ENCODE measurements around the gene CNPY1.
"Not testable (repeated sequence)": the region's sequence is repeated elsewhere in the genome, so short reads cannot be mapped to it uniquely, and the experiment has no call there.

The CNPY1 gene

GRCh38 chr7:155530601-155531000 lies 15.8 kb downstream of the CNPY1 start:
- DNase-seq = no peak

GRCh38 chr7:155529845-155530244 lies 16.5 kb downstream of the CNPY1 start:
- no peak for DNase-seq

GRCh38 chr7:155529346-155529745 lies 17.0 kb downstream of the CNPY1 start:
- DNase-seq = no peak

- no peak for DNase-seq
Measured at GRCh38 chr7:155527664-155528063, 18.7 kb downstream of the CNPY1 start.

- no peak for DNase-seq
Measured at GRCh38 chr7:155526225-155526624, 20.1 kb downstream of the CNPY1 start.

GRCh38 chr7:155524018-155524556 lies 22.3 kb downstream of the CNPY1 start:
- no peak for DNase-seq

- no peak for DNase-seq
Measured at GRCh38 chr7:155523168-155523675, 23.1 kb downstream of the CNPY1 start.

GRCh38 chr7:155521743-155522398 lies 24.5 kb downstream of the CNPY1 start:
- DNase-seq = no peak

- no peak for DNase-seq
Measured at GRCh38 chr7:155521007-155521742, 25.2 kb downstream of the CNPY1 start.

- DNase-seq = no peak
Measured at GRCh38 chr7:155520114-155520513, 26.2 kb downstream of the CNPY1 start.

GRCh38 chr7:155519358-155519757 lies 27.0 kb downstream of the CNPY1 start:
- DNase-seq = not testable (repeated sequence)

GRCh38 chr7:155518633-155519032 lies 27.7 kb downstream of the CNPY1 start:
- no peak for DNase-seq

GRCh38 chr7:155517969-155518368 lies 28.4 kb downstream of the CNPY1 start:
- DNase-seq = no peak

GRCh38 chr7:155517452-155517851 lies 28.9 kb downstream of the CNPY1 start:
- DNase-seq = no peak

- no peak for DNase-seq
Measured at GRCh38 chr7:155516466-155516865, 29.9 kb downstream of the CNPY1 start.

GRCh38 chr7:155515318-155515717 lies 31.0 kb downstream of the CNPY1 start:
- no peak for DNase-seq

- DNase-seq = no peak
Measured at GRCh38 chr7:155514296-155514695, 32.1 kb downstream of the CNPY1 start.

GRCh38 chr7:155513543-155514285 lies 32.6 kb downstream of the CNPY1 start:
- DNase-seq = no peak

- no peak for DNase-seq
Measured at GRCh38 chr7:155512246-155512887, 34.0 kb downstream of the CNPY1 start.

GRCh38 chr7:155511702-155511996 lies 34.7 kb downstream of the CNPY1 start:
- DNase-seq = no peak

- DNase-seq = no peak
Measured at GRCh38 chr7:155510975-155511701, 35.2 kb downstream of the CNPY1 start.

All from right hindlimb (tissue), 1 donor.